Bladder microvascular endothelial cell (primary cell): ENCODE measurements around the gene PREB. TPM values are rescaled to one million over a fixed set of nuclear protein-coding genes. Genes with fewer than 3 reads are reported as not detected.

Source experiments
- total RNA-seq: library from RNA; depleted of rRNA; stranded (reverse); fragments of >200 nt; gene quantifications from 2 replicates; pipeline ENCODE4 v1.2.3, GENCODE V29; 2014

The PREB gene
- total RNA-seq: 23.2 and 61.4 TPM in 2 replicates

GRCh38 chr2:27133905-27134780 is at the start of gene PREB:
Gene PREB (minus strand): TSS chr2:27134636. CDS start chr2:27134421, 215 bp downstream.

GRCh38 chr2:27148801-27149439 is 14.5 kb upstream of the PREB start, which contains the start of gene TCF23:
Gene TCF23 (plus strand): TSS chr2:27149004. CDS start chr2:27149134, 130 bp downstream.

DNA sequence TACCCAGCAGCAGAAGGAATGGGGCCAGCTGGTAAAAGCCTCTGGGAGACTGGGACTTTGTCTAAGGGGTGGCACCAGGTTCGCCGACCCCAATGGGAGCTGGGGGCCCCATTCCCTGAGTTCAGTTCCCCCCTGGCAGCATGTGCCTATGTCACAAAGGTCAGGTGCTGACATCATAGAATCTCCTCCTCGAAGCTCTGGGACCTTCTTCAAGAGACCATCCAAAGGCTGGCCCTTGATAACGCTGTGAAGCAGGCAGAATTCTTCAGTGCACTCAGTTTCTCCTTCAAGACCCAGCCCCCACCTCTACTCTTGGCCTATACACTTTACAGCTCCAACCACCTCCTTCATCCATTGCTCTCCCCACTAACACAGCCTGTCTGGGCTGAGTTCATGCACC is 4.9 kb upstream of the PREB start, which contains the start of gene PRR30:
Gene PRR30 (minus strand): TSS at position 101 of the 400 bp plus-strand sequence. CDS start 1,081 bp downstream, outside the sequence.

GRCh38 chr2:27123302-27124150 is 10.9 kb downstream of the PREB start, which contains the start of gene ABHD1:
Gene ABHD1 (plus strand): TSS chr2:27123815. CDS start chr2:27123949, 134 bp downstream.

DNA sequence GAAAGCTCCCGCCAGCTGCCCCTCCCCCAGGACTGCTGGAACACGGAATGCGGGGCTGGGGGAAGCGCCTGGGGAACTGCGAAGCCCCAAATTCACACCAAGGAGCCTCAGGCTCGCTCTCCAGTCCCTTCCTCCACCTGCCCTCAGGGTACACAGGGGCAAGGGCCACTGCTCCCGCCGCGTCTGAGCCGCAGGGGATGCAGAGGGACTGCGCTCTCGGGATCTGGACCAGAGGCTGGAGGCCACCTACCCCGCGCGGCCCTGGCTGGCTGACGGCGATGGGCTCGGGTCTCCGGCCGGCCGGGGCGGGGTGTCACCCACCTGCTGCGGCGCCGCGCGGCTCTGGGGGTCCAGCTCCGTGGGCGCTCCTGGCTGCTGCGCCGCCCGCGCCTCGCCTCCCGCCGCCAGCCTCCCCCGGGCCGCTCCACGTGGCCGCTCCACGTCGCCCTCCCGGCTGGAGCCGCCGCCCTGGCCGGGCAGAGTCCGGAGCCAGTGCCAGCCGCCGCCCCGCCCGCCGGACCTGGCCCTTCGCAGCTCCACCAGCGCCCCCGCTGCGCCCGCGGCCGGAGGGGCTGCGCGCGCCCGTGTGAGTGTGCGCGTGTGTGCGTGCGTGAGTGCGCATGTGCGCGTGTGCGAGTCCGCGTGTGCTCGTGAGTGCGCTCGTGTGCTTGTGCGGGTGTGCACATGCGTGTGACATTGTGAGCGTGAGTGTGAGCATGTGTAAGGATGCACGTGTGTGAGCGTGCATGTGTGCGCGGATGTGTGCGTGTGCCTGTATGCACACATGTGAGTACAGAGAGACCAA is 15.7 kb downstream of the PREB start, which contains the start of gene CGREF1:
Gene CGREF1 (minus strand): TSS at position 604 of the 805 bp plus-strand sequence. CDS start 14,762 bp downstream, outside the sequence.

GRCh38 chr2:27086724-27087593 is 47.5 kb downstream of the PREB start, which contains the start of gene KHK:
Gene KHK (plus strand): TSS chr2:27086772. CDS start chr2:27087260, 488 bp downstream.

Other genes starting within 250 kb of the PREB start
- 0.49 and 1.6 TPM in 2 replicates for gene MAPRE3, start 164.0 kb downstream of the PREB start, total RNA-seq
- gene TMEM214, start 101.7 kb downstream of the PREB start, total RNA-seq: 14.1 and 33.0 TPM in 2 replicates
- 10.4 and 13.0 TPM in 2 replicates for gene AGBL5, start 83.0 kb downstream of the PREB start, total RNA-seq
- 391 and 400 TPM in 2 replicates for gene OST4, start 63.0 kb downstream of the PREB start, total RNA-seq
- 2.3 and 49.0 TPM in 2 replicates for gene EMILIN1, start 56.0 kb downstream of the PREB start, total RNA-seq
- 2.8 and 4.5 TPM in 2 replicates for gene KHK, start 47.9 kb downstream of the PREB start, total RNA-seq
- gene CGREF1, start 15.5 kb downstream of the PREB start, total RNA-seq: 0.65 and 2.3 TPM in 2 replicates
- 0.06 TPM in 1 of 2 replicates, not detected in the other for gene ABHD1, start 10.8 kb downstream of the PREB start, total RNA-seq
- not detected in 2 replicates for gene PRR30, start 4.8 kb upstream of the PREB start, total RNA-seq
- gene TCF23, start 14.4 kb upstream of the PREB start, total RNA-seq: not detected in 2 replicates
- gene ATRAID, start 77.4 kb upstream of the PREB start, total RNA-seq: 95.0 and 112 TPM in 2 replicates
- 10.7 and 57.2 TPM in 2 replicates for gene SLC5A6, start 77.6 kb upstream of the PREB start, total RNA-seq
- 27.0 and 81.6 TPM in 2 replicates for gene CAD, start 82.7 kb upstream of the PREB start, total RNA-seq
- 0.81 and 34.7 TPM in 2 replicates for gene SLC30A3, start 128.4 kb upstream of the PREB start, total RNA-seq
- gene DNAJC5G, start 140.8 kb upstream of the PREB start, total RNA-seq: 0.16 and 4.4 TPM in 2 replicates
- 3.1 TPM in 1 of 2 replicates, not detected in the other for gene TRIM54, start 147.8 kb upstream of the PREB start, total RNA-seq
- gene UCN, start 173.8 kb upstream of the PREB start, total RNA-seq: 0.44 and 0.49 TPM in 2 replicates
- 32.4 and 55.7 TPM in 2 replicates for gene MPV17, start 188.5 kb upstream of the PREB start, total RNA-seq
- 18.3 and 38.1 TPM in 2 replicates for gene GTF3C2, start 222.1 kb upstream of the PREB start, total RNA-seq
- gene EIF2B4, start 235.7 kb upstream of the PREB start, total RNA-seq: 22.7 and 28.9 TPM in 2 replicates
- gene SNX17, start 236.0 kb upstream of the PREB start, total RNA-seq: 99.7 and 119 TPM in 2 replicates
- 5.2 and 9.3 TPM in 2 replicates for gene ZNF513, start 246.1 kb upstream of the PREB start, total RNA-seq